SU-DHL-6 (cell line): ENCODE results near the gene GRID1.

Experiments used
- EZH2phosphoT487 ChIP-seq: fragments of 200-600 bp; sonication (generic), shearing (Covaris generic); conservative IDR thresholded peaks from 2 replicates; pipeline ENCODE4 v1.6.1; 2018; ENCODE audit warnings: mild to moderate bottlenecking, antibody characterized with exemption, low read length, moderate library complexity, mixed read lengths
- TF ChIP-seq, protein P1 (sequence below): fragments of 200-600 bp; sonication (generic); IDR thresholded peaks from one replicate; pipeline ENCODE4 v1.5.1; 2017; ENCODE audit warnings: antibody characterized with exemption, mild to moderate bottlenecking, low read length, moderate library complexity; ENCODE audit not compliant: insufficient read depth, poor library complexity, severe bottlenecking

- TF ChIP-seq, protein P1, sequence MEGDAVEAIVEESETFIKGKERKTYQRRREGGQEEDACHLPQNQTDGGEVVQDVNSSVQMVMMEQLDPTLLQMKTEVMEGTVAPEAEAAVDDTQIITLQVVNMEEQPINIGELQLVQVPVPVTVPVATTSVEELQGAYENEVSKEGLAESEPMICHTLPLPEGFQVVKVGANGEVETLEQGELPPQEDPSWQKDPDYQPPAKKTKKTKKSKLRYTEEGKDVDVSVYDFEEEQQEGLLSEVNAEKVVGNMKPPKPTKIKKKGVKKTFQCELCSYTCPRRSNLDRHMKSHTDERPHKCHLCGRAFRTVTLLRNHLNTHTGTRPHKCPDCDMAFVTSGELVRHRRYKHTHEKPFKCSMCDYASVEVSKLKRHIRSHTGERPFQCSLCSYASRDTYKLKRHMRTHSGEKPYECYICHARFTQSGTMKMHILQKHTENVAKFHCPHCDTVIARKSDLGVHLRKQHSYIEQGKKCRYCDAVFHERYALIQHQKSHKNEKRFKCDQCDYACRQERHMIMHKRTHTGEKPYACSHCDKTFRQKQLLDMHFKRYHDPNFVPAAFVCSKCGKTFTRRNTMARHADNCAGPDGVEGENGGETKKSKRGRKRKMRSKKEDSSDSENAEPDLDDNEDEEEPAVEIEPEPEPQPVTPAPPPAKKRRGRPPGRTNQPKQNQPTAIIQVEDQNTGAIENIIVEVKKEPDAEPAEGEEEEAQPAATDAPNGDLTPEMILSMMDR = no peak
- TF ChIP-seq EZH2phosphoT487 = no peak
These were observed 342.7 kb downstream of the GRID1 start for GRCh38 chr10:86023931-86024280.
